GM23248 (cell line): ENCODE data around the gene TNNT2.

ENCODE experiments used
- EZH2 ChIP-seq: fragments of 200-600 bp; sonication (generic); IDR thresholded peaks from 2 replicates; pipeline ENCODE4 v1.6.1; 2018; ENCODE audit warnings: antibody characterized with exemption, mild to moderate bottlenecking; ENCODE audit not compliant: insufficient read depth, poor library complexity, severe bottlenecking
- EZH2phosphoT487 ChIP-seq: fragments of 200-600 bp; sonication (generic); IDR thresholded peaks from 2 replicates; pipeline ENCODE4 v1.6.1; 2018; ENCODE audit warnings: antibody characterized with exemption, moderate library complexity, mild to moderate bottlenecking, low read depth; ENCODE audit not compliant: insufficient read depth

DNA sequence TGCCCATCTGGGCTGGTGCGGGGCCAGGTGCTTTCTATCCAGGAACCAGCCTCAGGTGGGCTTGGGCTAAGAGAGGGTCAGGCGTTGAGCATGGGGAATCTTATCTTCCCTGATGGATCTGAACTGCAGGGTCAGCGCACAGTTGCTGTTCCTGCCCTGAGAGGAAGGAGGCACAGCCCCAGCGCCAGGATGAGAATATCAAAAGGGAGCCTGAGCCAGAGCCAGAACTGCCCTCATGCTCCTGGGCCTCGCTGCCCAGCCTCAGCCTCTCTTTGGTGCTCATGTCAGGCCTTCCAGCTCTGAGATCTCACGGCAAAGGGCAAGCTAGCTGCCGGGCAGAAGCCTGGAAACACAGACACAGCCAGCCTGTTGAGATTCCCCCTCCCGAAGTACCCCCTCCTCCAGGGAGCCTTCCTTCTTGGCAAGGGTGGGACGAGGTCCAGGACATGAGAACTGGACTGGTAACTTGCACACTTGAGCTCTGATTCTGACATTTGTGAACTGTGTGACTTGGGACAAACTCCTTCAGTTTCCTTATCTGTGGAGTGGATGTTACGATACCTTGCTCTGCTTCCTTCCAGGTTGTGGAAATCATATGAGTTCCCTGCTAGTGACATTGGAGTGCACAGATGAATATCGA is 22.9 kb upstream of the TNNT2 start:
- TF ChIP-seq EZH2 = no peak
- no peak for TF ChIP-seq EZH2phosphoT487
